ENCODE measurements around the gene ACP2. TPM values are rescaled to one million over a fixed set of nuclear protein-coding genes. Genes with fewer than 3 reads are reported as not detected.
"Not testable (repeated sequence)": the region's sequence is repeated elsewhere in the genome, so short reads cannot be mapped to it uniquely, and the experiment has no call there.

ACP2 gene
- total RNA-seq, 1 donor from 2014 or later: 17.7 TPM

- Histone ChIP-seq H3K27me3 (ENCODE audit: low read depth) (peaks cover 3% of the 10 kb centered on the region), H3K9me3 (replicated peaks) (no peaks in the 10 kb centered on the region), H3K4me3 (no peak overlapping the region), H3K4me1 (peaks cover 25% of the 10 kb centered on the region), H3K27ac (replicated peaks) (no peak overlapping the region), H3K36me3 (no peaks in the 10 kb centered on the region)
- TF ChIP-seq, protein P1, sequence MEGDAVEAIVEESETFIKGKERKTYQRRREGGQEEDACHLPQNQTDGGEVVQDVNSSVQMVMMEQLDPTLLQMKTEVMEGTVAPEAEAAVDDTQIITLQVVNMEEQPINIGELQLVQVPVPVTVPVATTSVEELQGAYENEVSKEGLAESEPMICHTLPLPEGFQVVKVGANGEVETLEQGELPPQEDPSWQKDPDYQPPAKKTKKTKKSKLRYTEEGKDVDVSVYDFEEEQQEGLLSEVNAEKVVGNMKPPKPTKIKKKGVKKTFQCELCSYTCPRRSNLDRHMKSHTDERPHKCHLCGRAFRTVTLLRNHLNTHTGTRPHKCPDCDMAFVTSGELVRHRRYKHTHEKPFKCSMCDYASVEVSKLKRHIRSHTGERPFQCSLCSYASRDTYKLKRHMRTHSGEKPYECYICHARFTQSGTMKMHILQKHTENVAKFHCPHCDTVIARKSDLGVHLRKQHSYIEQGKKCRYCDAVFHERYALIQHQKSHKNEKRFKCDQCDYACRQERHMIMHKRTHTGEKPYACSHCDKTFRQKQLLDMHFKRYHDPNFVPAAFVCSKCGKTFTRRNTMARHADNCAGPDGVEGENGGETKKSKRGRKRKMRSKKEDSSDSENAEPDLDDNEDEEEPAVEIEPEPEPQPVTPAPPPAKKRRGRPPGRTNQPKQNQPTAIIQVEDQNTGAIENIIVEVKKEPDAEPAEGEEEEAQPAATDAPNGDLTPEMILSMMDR (IDR thresholded peaks at IDR 0.05; ENCODE audit: borderline replicate concordance): no peak
- intact Hi-C loops (cut with micrococcal nuclease): no loop called here
- no peak for DNase-seq
Observed at GRCh38 chr11:47192111-47192510, 56.5 kb downstream of the ACP2 start.

- H3K4me1 ChIP-seq: peaks cover 32% of the 10 kb centered on the region
- H3K4me3 ChIP-seq; intact Hi-C loops (cut with micrococcal nuclease); DNase-seq; H3K27me3 ChIP-seq (ENCODE audit: low read depth); H3K27ac ChIP-seq (replicated peaks); H3K9me3 ChIP-seq (replicated peaks); H3K36me3 ChIP-seq: not testable (repeated sequence)
Observed at GRCh38 chr11:47191137-47191536, 57.5 kb downstream of the ACP2 start.

Other genes starting within 250 kb of the ACP2 start
- 47.8 TPM for gene ARFGAP2, start 71.9 kb downstream of the ACP2 start, total RNA-seq
- gene PACSIN3, start 62.4 kb downstream of the ACP2 start, total RNA-seq: 198 TPM
- 8.7 TPM for gene DDB2, start 33.8 kb downstream of the ACP2 start, total RNA-seq
- gene NR1H3, start 9.2 kb upstream of the ACP2 start, total RNA-seq: 11.7 TPM
- 40.9 TPM for gene MADD, start 21.3 kb upstream of the ACP2 start, total RNA-seq
- 2,538 TPM for gene MYBPC3, start 103.9 kb upstream of the ACP2 start, total RNA-seq
- gene SPI1, start 129.7 kb upstream of the ACP2 start, total RNA-seq: 8.3 TPM
- gene SLC39A13, start 159.8 kb upstream of the ACP2 start, total RNA-seq: 36.5 TPM
- 146 TPM for gene PSMC3, start 177.6 kb upstream of the ACP2 start, total RNA-seq
- 2.2 TPM for gene RAPSN, start 200.3 kb upstream of the ACP2 start, total RNA-seq

All from left ventricle myocardium inferior (tissue), 1 donor.